ENCODE data around the gene PNPLA6. TPM values are rescaled to one million over a fixed set of nuclear protein-coding genes. Genes with fewer than 3 reads are reported as not detected.
A peak's percentile ranks its signal among the peaks of the same experiment; 100 is the strongest.

Gene PNPLA6
- total and polyA plus RNA-seq, 9 of the 15 experiments (the other 6 are each of a cell fraction or from before 2014, with no cell fraction given), result 0.07 to 30.2 (median 8.3) TPM

DNA sequence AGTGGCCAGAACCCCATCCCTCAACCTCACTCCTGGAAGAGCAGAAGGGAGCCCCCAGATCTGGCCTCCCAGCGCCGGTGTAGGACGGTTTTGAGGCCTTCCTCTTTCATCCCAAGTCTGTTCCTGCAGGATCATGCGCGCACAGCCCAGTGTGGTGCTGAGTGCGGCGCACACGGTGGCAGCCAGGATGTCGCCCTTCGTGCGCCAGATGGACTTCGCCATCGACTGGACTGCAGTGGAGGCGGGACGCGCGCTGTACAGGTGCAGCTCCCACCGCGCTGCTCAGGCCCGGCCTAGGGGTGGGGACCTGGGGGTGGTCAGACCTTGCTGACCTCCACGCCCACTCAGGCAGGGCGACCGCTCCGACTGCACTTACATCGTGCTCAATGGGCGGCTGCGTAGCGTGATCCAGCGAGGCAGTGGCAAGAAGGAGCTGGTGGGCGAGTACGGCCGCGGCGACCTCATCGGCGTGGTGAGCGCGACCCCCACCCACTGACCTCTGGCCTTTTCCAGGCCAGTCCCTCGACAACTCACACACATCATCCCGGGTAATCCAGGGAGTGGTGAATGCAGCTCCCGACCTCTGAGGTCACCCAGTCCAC, 14.8 kb downstream of the PNPLA6 start:
- TF ChIP-seq MAX (CRISPR knock-in tag; IDR thresholded peaks at IDR 0.05), result no peak
- TF ChIP-seq, protein P1, sequence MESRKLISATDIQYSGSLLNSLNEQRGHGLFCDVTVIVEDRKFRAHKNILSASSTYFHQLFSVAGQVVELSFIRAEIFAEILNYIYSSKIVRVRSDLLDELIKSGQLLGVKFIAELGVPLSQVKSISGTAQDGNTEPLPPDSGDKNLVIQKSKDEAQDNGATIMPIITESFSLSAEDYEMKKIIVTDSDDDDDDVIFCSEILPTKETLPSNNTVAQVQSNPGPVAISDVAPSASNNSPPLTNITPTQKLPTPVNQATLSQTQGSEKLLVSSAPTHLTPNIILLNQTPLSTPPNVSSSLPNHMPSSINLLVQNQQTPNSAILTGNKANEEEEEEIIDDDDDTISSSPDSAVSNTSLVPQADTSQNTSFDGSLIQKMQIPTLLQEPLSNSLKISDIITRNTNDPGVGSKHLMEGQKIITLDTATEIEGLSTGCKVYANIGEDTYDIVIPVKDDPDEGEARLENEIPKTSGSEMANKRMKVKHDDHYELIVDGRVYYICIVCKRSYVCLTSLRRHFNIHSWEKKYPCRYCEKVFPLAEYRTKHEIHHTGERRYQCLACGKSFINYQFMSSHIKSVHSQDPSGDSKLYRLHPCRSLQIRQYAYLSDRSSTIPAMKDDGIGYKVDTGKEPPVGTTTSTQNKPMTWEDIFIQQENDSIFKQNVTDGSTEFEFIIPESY (CRISPR knock-in tag; IDR thresholded peaks at IDR 0.05), result 0 out of 2 replicates have a peak, but pooled peaks have one; percentile 18
- Histone ChIP-seq H3K4me3 (no peak overlapping the region), H3K9me3 (replicated peaks; ENCODE audit: control insufficient read depth, insufficient read depth, low read depth, low read length) (0 out of 2 replicates have a peak, but pooled peaks cover 3% of the 10 kb centered on the region), H2AFZ (ENCODE audit: low read depth, low read length) (no peak overlapping the region), H3K4me2 (ENCODE audit: insufficient read depth, low read length) (no peak overlapping the region), H4K20me1 (replicated peaks; ENCODE audit: control insufficient read depth, insufficient read depth, low read length) (no peaks in the 10 kb centered on the region), H3K27me3 (ENCODE audit: control insufficient read depth in 2 of 2, insufficient read depth in 2 of 2, low read length in 2 of 2) (no peaks in the 10 kb centered on the region), H3K27ac (ENCODE audit: extremely low read depth, low read depth, low read length) (no peak overlapping the region), H3K9me1 (ENCODE audit: control insufficient read depth, insufficient read depth, low read length) (no peaks in the 10 kb centered on the region), H3K9ac (ENCODE audit: insufficient read depth in 1 of 2, low read depth in 2 of 2, low read length in 2 of 2) (no peak overlapping the region), H3K79me2 (ENCODE audit: control insufficient read depth, insufficient read depth, low read length) (no peaks in the 10 kb centered on the region), H3K4me1 (replicated peaks in 1 of 2; ENCODE audit: control insufficient read depth in 2 of 2, insufficient read depth in 2 of 2, low read length in 2 of 2) (peaks cover 0 to 31% of the 10 kb centered on the region in 2 experiments; a peak in 3 of 5 replicates), H3K36me3 (ENCODE audit: control insufficient read depth, insufficient read depth, low read length) (no peaks in the 10 kb centered on the region)
- CTCF ChIA-PET (ENCODE audit: low intra/inter-chr PET ratio), result no interaction called here
- intact Hi-C loops (cut with micrococcal nuclease) (no loop called here), in situ Hi-C loops (cut with MboI) (no loop called here)
- DNase-seq (ENCODE audit: extremely low read depth in 1 of 4, low spot score in 3 of 4), result no peak
- BruUV-seq (replicated peaks), result no TSS peak
- FAIRE-seq, result no peak
- POLR2A ChIA-PET, result no interaction called here
- 89% methylated on average over 35 of the region's 41 CpGs for WGBS (ENCODE audit: insufficient coverage, low coverage, missing lambda C conversion rate)
- ATAC-seq, result no peak
